Activated CD8-positive, alpha-beta memory T cell treated with anti-CD3 and anti-CD28 coated beads, Interleukin-2, amount 10 ng/mL, durations not matched to agents 7 days and 5 days (primary cell): Measurements from ENCODE around the gene DMC1. TPM values are rescaled to one million over a fixed set of nuclear protein-coding genes. Genes with fewer than 3 reads are reported as not detected.
A peak's percentile ranks its signal among the peaks of the same experiment; 100 is the strongest.

Source experiments
- ATAC-seq: fragments of 150-1000 bp; cut with Tn5 transposase; one replicate; pipeline ENCODE4 v1.10.0; 2021; ENCODE audit warnings: moderate library complexity
- CTCF ChIA-PET: fragments of 350-600 bp; sonication (Branson Sonifier 250); formaldehyde crosslinking; loops from one replicate; lab custom pipeline; 2021; ENCODE audit warnings: antibody characterized with exemption; lab: Charles Lee
- DNase-seq: peaks from one replicate; pipeline ENCODE4 v3.0.0-alpha.2; 2020
- H3K27ac Mint-ChIP-seq: one replicate; pipeline ENCODE4 v1.8.0; 2021; ENCODE audit warnings: mild to moderate bottlenecking, mixed read lengths
- H3K27me3 Mint-ChIP-seq: one replicate; pipeline ENCODE4 v1.8.0; 2021; ENCODE audit warnings: mixed read lengths
- H3K36me3 Mint-ChIP-seq: one replicate; pipeline ENCODE4 v1.8.0; 2021; ENCODE audit warnings: mild to moderate bottlenecking, mixed read lengths
- H3K4me1 Mint-ChIP-seq: one replicate; pipeline ENCODE4 v1.8.0; 2021; ENCODE audit warnings: mixed read lengths
- H3K4me3 Mint-ChIP-seq: one replicate; pipeline ENCODE4 v1.8.0; 2021; ENCODE audit warnings: mild to moderate bottlenecking, moderate library complexity, mixed read lengths
- H3K9me3 Mint-ChIP-seq: one replicate; pipeline ENCODE4 v1.8.0; 2022; ENCODE audit warnings: low read depth, mixed read lengths
- total RNA-seq, 2 experiments: library from RNA; stranded (reverse); gene quantifications; one replicate each; pipeline ENCODE4 v1.2.3, GENCODE V29; 2021

The DMC1 gene
- total RNA-seq, 2 experiments from 2014 or later, result 13.6 to 16.9 TPM

GRCh38 chr22:38540701-38541100, 29.3 kb downstream of the DMC1 start:
- Mint-ChIP-seq H3K27me3 (no peaks in the 10 kb centered on the region), H3K4me3 (no peak overlapping the region), H3K9me3 (peaks cover 10% of the 10 kb centered on the region), H3K4me1 (no peaks in the 10 kb centered on the region), H3K36me3 (peaks cover 35% of the 10 kb centered on the region), H3K27ac (no peak overlapping the region)
- ATAC-seq (no peak), DNase-seq (no peak)
- CTCF ChIA-PET, result no interaction called here

GRCh38 chr22:38531251-38531938, 38.6 kb downstream of the DMC1 start:
- peak; percentile 53 for ATAC-seq
- H3K4me3 Mint-ChIP-seq, result peak overlapping the region; percentile 25
- peak overlapping the region; percentile 89 for H3K27ac Mint-ChIP-seq
- CTCF ChIA-PET, result interaction anchor here (0.8 to 1.2 kb wide), 3 partner anchors 32 to 41 kb away, joined by 3 to 4 read pairs (median 4); no protein-coding TSS in a partner anchor
- peaks cover 7% of the 10 kb centered on the region for H3K4me1 Mint-ChIP-seq
- peaks cover 18% of the 10 kb centered on the region for H3K36me3 Mint-ChIP-seq
- no peaks in the 10 kb centered on the region for H3K27me3 Mint-ChIP-seq
- DNase-seq, result no peak
- no peaks in the 10 kb centered on the region for H3K9me3 Mint-ChIP-seq

DNA sequence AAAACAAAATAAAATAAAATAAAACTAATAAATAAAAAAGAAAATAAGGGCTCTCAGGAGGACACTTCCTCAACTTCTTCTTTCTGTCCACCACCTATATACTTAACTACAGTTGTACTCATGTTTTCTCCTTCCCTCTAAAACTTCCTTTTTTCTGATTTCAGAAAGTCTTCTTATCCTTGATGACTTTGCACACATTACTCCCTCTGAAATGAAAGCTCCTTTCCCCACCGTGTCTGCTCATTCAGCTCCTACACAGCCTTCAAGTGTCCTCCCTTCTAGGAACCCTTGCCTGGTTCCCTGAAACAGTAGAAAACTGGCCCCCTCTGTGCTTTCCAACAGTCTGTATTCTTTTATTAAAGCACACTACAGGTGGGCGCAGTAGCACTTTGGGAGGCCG, 45.6 kb downstream of the DMC1 start:
- no peaks in the 10 kb centered on the region for H3K9me3 Mint-ChIP-seq
- DNase-seq (no peak), ATAC-seq (no peak)
- no peak overlapping the region for H3K4me3 Mint-ChIP-seq
- CTCF ChIA-PET, result interaction anchor here (0.6 kb wide), 1 partner anchor 111 kb away, joined by 3 read pairs; no protein-coding TSS in a partner anchor
- peaks cover 4% of the 10 kb centered on the region for H3K36me3 Mint-ChIP-seq
- H3K4me1 Mint-ChIP-seq, result no peaks in the 10 kb centered on the region
- H3K27ac Mint-ChIP-seq, result no peak overlapping the region
- H3K27me3 Mint-ChIP-seq, result no peaks in the 10 kb centered on the region

- no peak for ATAC-seq
- Mint-ChIP-seq H3K27ac (no peak overlapping the region), H3K4me3 (no peak overlapping the region), H3K4me1 (no peaks in the 10 kb centered on the region), H3K27me3 (no peaks in the 10 kb centered on the region), H3K9me3 (no peaks in the 10 kb centered on the region), H3K36me3 (peaks cover 1% of the 10 kb centered on the region)
- DNase-seq, result no peak
- CTCF ChIA-PET, result interaction anchor here (1.0 kb wide), 1 partner anchor 8 kb away, joined by 4 read pairs; no protein-coding TSS in a partner anchor
Measured at GRCh38 chr22:38523479-38523878, 46.5 kb downstream of the DMC1 start.

DNA sequence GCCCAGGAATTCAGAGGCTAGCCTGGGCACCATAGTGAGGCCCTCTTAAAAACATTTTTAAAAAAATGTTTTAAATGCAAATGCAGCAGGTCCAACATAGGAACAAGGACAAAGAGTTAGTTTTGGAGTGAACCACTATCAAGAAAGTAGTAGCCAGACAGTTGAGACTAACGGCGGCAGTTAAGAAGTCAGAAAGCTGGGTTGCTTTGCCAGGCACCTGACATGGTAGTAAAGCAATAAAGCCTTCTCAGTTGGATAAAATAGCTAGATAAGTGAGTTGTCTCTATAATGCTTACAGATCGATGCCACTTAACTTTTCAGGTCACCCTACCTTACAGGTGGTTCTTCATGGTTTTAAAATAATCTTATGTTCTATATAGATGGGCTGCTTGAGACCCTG, 47.0 kb downstream of the DMC1 start:
- Mint-ChIP-seq H3K4me1 (no peaks in the 10 kb centered on the region), H3K27ac (no peak overlapping the region), H3K36me3 (peaks cover 1% of the 10 kb centered on the region), H3K9me3 (no peaks in the 10 kb centered on the region), H3K4me3 (no peak overlapping the region), H3K27me3 (no peaks in the 10 kb centered on the region)
- DNase-seq, result no peak
- no peak for ATAC-seq
- CTCF ChIA-PET, result interaction anchor here (1.0 kb wide), 1 partner anchor 8 kb away, joined by 4 read pairs; no protein-coding TSS in a partner anchor

GRCh38 chr22:38519453-38520250, 50.3 kb downstream of the DMC1 start:
- H3K9me3 Mint-ChIP-seq, result no peaks in the 10 kb centered on the region
- ATAC-seq, result no peak
- H3K4me3 Mint-ChIP-seq, result no peak overlapping the region
- CTCF ChIA-PET, result no interaction called here
- no peaks in the 10 kb centered on the region for H3K4me1 Mint-ChIP-seq
- no peak overlapping the region for H3K27ac Mint-ChIP-seq
- H3K27me3 Mint-ChIP-seq, result no peaks in the 10 kb centered on the region
- peaks cover 1% of the 10 kb centered on the region for H3K36me3 Mint-ChIP-seq
- no peak for DNase-seq

DNA sequence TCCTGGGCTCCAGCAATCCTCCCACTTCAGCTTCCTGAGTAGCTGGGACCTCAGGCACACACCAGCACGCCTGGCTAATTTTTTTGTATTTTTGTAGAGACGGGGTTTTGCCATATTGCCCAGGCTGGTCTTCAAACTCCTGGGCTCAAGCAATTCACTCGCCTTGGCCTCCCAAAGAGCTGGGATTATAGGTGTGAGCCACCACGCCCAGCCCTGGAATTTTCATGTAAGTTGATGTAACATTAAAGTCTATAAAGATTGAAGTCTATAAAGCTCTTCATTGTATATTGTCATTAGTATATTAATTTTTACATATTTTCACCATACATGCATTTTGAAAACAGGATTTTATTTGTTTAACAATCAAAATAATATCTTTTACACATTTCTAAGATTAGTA, 51.4 kb downstream of the DMC1 start:
- no peak for DNase-seq
- ATAC-seq, result no peak
- CTCF ChIA-PET, result interaction anchor here (0.6 kb wide), 1 partner anchor 404 kb away, joined by 3 read pairs; no protein-coding TSS in a partner anchor
- no peak overlapping the region for H3K27ac Mint-ChIP-seq
- H3K27me3 Mint-ChIP-seq, result no peaks in the 10 kb centered on the region
- H3K36me3 Mint-ChIP-seq, result no peaks in the 10 kb centered on the region
- H3K4me1 Mint-ChIP-seq, result no peaks in the 10 kb centered on the region
- H3K4me3 Mint-ChIP-seq, result no peak overlapping the region
- no peaks in the 10 kb centered on the region for H3K9me3 Mint-ChIP-seq

DNA sequence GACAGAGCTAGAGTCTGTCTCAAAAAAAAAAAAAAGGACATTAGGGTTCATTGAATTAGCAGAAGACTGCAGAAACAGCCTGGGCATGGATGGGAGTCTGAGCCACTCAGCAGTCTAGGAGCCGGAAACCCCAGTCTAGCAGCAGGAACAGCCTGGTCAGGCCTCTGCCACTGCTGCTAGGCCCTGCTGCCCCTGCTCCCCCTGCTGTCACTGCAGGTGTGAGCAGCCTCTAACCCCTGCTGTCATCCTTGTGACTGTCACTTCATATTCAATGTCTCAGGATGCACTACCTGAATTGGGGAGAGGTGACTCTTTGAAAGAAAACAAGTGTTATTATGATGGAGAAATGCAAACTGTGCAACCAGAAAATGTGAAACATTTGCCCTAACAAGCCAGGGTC, 56.9 kb downstream of the DMC1 start:
- Mint-ChIP-seq H3K4me1 (peaks cover 7% of the 10 kb centered on the region), H3K9me3 (no peaks in the 10 kb centered on the region), H3K4me3 (no peak overlapping the region), H3K36me3 (peaks cover 6% of the 10 kb centered on the region), H3K27me3 (no peaks in the 10 kb centered on the region), H3K27ac (no peak overlapping the region)
- DNase-seq, result peak; percentile 63
- ATAC-seq, result peak; percentile 96
- CTCF ChIA-PET, result interaction anchor here (1.3 kb wide), 1 partner anchor 59 kb away, joined by 5 read pairs; no protein-coding TSS in a partner anchor

GRCh38 chr22:38510416-38510970, 59.5 kb downstream of the DMC1 start:
- ATAC-seq (no peak), DNase-seq (no peak)
- Mint-ChIP-seq H3K4me1 (peaks cover 20% of the 10 kb centered on the region), H3K27ac (no peak overlapping the region), H3K36me3 (peaks cover 9% of the 10 kb centered on the region), H3K4me3 (no peak overlapping the region), H3K27me3 (no peaks in the 10 kb centered on the region), H3K9me3 (no peaks in the 10 kb centered on the region)
- CTCF ChIA-PET, result interaction anchor here (0.6 to 1.6 kb wide), 2 partner anchors 11 to 71 kb away, joined by 3 to 4 read pairs; no protein-coding TSS in a partner anchor

DNA sequence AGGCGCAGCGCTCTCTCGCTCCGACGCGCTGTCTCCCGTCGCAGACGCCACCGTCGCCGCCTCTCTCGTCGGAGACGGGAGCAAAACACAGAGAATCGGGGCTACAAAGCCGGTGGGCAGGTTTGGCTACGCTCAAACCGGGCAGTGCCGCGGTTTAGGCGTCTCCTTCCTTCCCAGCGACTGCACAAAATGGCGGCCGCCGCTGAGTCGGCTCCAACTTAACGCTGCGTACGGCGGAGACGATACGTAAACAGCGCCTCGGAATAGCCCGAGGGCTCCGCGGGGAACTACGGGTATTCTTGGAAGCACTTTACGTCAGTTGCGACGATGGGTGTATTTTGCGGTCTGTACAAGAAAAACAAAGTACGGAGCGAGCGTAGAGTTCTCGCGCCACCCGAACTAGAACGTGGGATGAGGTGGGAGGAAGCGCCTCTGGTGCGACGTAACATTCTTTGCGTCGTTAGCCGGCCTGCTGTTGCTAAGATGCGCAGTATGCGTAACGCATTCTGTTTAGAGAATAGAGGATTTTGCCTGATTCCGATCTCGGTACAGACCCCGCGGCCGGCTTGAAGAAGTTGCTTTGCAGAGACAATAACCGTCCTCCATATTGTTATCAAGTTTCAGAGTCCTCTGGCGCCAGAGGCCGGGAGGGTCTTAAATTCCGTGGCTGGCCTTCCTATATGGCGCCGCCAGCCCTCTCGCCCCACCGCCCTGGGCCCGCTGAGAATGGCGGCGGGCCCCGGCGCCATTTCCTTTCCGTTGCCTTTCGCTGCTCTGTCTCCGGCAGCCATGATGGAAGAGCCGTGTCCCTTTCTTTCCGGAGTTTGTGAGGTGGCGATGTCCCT, 63.6 kb downstream of the DMC1 start, which contains the start of gene DDX17:
Gene DDX17 (minus strand): TSS at position 194 of the 845 bp plus-strand sequence.
- no peaks in the 10 kb centered on the region for H3K27me3 Mint-ChIP-seq
- H3K36me3 Mint-ChIP-seq, result peaks cover 46% of the 10 kb centered on the region
- H3K27ac Mint-ChIP-seq, result peak within 1 kb of the TSS; percentile 100
- H3K9me3 Mint-ChIP-seq, result no peaks in the 10 kb centered on the region
- CTCF ChIA-PET, result interaction anchor here (1.5 kb wide), 1 partner anchor 454 kb away, joined by 3 read pairs; no protein-coding TSS in a partner anchor
- H3K4me1 Mint-ChIP-seq, result peaks cover 48% of the 10 kb centered on the region
- ATAC-seq (peak; percentile 88), DNase-seq (peak; percentile 97)
- H3K4me3 Mint-ChIP-seq, result peak within 1 kb of the TSS; percentile 99

DNA sequence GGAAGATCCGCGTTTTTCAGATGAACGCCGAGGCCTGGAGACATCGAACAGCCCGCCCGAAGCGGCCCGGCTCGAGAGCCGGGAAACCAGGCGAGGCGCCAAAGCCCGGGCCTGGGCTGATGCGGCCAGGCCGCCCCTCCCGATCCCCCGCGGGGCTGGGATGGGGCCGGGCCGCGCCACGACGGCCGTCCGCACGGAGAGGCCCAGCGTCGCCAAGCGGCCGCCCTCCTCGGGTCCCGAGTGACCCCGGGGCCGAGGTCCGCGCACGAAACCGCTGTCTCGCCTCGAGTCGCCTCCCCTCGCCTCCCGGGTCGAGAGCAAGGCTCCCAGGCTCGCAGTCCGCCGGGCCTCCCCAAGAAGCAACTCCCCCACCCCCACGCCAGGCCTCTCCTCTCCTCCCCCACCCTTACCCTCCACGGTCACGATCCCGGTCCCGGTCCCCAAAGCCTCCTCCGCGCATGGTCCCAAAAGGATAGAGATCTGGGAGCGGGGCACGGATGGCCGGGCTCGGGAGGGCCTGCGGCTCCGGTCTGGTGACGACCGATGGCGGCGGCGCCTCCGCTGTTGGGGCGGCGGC, 64.4 kb downstream of the DMC1 start:
- ATAC-seq, result peak; percentile 41
- Mint-ChIP-seq H3K27ac (peak overlapping the region; percentile 100), H3K4me3 (peak overlapping the region; percentile 99), H3K36me3 (peaks cover 52% of the 10 kb centered on the region), H3K27me3 (no peaks in the 10 kb centered on the region), H3K4me1 (peaks cover 53% of the 10 kb centered on the region), H3K9me3 (no peaks in the 10 kb centered on the region)
- CTCF ChIA-PET, result no interaction called here
- DNase-seq, result peak; percentile 75
